Measurements from ENCODE around the gene MTCH1.
"Not testable (repeated sequence)": the region's sequence is repeated elsewhere in the genome, so short reads cannot be mapped to it uniquely, and the experiment has no call there.

Gene MTCH1

GRCh38 chr6:36954262-36954931, 31.6 kb downstream of the MTCH1 start, which contains the start of gene PI16:
Gene PI16 (plus strand): TSS chr6:36954738. CDS start chr6:36954761, 23 bp downstream.
- no peak for DNase-seq (ENCODE audit: low read depth in 1 of 2, low spot score in 1 of 2)

DNA sequence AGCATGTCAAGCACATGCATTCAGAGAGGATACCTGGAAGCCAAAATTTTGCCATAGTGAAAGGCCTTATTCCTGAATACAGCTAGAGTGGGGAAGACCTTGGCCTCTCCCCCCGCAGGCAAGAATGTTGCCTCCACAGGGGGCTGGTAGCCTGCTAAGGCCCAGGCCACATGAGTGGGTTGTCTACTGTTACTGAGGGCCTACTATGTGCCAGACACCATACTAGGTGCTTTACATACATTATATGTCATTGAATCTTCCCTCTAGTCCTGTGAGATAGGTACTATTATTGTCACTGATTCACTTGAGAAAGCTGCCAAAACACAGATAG, 32.1 kb downstream of the MTCH1 start:
- DNase-seq (ENCODE audit: low read depth in 1 of 2, low spot score in 1 of 2) = no peak

- no peak for DNase-seq (ENCODE audit: low read depth in 1 of 2, low spot score in 1 of 2)
These were observed 36.4 kb downstream of the MTCH1 start for GRCh38 chr6:36949636-36950035.

GRCh38 chr6:36949076-36949475, 36.9 kb downstream of the MTCH1 start:
- DNase-seq (ENCODE audit: low read depth in 1 of 2, low spot score in 1 of 2) = not testable (repeated sequence)

GRCh38 chr6:36947570-36948351, 38.2 kb downstream of the MTCH1 start:
- DNase-seq (ENCODE audit: low read depth in 1 of 2, low spot score in 1 of 2) = no peak

DNA sequence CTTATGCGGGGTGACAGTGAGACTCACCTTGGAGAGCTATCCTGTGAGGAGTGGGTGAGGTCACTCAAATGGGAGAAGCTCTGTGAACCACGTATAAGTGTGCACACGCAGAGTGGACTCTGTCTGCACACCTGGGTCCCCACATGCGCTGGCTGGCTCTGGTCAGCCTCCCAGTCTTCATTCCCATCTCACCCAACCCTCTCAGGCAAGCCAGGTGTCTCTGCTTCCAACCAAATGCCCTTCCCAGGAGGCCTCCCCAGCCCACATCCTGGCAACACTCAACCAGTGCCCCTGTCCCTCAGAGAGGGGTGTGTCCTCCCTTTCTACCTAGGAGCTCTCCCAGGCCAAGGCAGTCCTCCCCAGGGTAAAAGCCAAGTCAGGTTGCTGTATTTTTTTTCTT, 39.5 kb downstream of the MTCH1 start:
- DNase-seq (ENCODE audit: low read depth in 1 of 2, low spot score in 1 of 2) = no peak

GRCh38 chr6:36945301-36945700, 40.7 kb downstream of the MTCH1 start:
- no peak for DNase-seq (ENCODE audit: low read depth in 1 of 2, low spot score in 1 of 2)

GRCh38 chr6:36944650-36945049, 41.3 kb downstream of the MTCH1 start:
- DNase-seq (ENCODE audit: low read depth in 1 of 2, low spot score in 1 of 2) = no peak

GRCh38 chr6:36942329-36942728, 43.7 kb downstream of the MTCH1 start:
- DNase-seq (ENCODE audit: low read depth in 1 of 2, low spot score in 1 of 2) = not testable (repeated sequence)

DNA sequence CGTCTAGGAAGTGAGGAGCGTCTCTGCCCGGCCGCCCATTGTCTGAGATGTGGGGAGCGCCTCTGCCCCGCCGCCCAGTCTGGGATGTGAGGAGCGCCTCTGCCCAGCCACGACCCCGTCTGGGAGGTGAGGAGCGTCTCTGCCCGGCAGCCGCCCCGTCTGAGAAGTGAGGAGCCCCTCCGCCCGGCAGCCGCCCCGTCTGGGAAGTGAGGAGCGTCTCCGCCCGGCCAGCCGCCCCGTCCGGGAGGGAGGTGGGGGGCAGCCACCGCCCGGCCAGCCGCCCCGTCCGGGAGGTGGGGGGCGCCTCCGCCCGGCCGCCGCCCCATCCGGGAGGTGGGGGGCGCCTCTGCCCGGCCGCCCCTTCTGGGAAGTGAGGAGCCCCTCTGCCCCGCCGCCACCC, 44.4 kb downstream of the MTCH1 start:
- DNase-seq (ENCODE audit: low read depth in 1 of 2, low spot score in 1 of 2) = not testable (repeated sequence)

DNA sequence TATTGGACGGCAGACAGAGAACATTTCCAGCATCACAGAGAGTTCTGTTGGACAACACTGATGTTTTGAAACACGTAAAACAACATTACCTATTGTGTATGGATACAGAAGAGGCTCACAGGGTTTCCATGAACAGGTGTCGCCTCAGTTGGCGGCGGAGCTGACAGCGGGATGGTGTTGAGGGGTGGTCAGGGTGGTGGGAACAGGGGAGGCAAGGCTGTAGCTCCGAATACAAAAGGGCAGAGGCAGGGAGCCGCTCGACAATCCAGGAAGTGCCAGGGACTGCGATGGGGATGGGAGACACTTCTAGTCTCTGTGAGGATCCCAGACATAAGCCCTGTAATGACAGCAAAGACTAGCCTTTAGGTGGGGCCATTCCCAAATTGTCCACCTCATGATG, 46.0 kb downstream of the MTCH1 start:
- no peak for DNase-seq (ENCODE audit: low read depth in 1 of 2, low spot score in 1 of 2)

- not testable (repeated sequence) for DNase-seq (ENCODE audit: low read depth in 1 of 2, low spot score in 1 of 2)
These were observed 47.0 kb downstream of the MTCH1 start for GRCh38 chr6:36939005-36939404.

DNA sequence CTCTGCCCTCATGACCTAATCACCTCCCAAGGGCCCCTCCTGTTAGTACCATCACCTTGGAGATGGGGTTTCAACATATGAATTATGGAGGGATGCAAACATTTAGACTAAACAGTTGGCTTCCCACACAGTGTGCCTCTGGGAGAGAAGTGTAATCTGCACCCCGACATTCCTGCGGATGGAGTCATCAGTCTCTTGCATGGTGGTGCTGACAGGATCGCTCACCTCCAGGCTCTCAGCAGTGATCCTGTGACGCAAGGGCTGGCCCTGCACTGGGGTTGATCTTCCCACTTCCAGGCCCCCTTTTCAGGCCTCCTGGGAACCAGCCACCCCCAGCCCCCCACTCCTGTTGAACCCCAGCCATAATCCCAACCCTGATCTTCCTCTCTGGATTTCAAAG, 47.5 kb downstream of the MTCH1 start:
- DNase-seq (ENCODE audit: low read depth in 1 of 2, low spot score in 1 of 2) = no peak

GRCh38 chr6:36937896-36938295, 48.1 kb downstream of the MTCH1 start:
- DNase-seq (ENCODE audit: low read depth in 1 of 2, low spot score in 1 of 2) = no peak

GRCh38 chr6:36936824-36937223, 49.2 kb downstream of the MTCH1 start:
- DNase-seq (ENCODE audit: low read depth in 1 of 2, low spot score in 1 of 2) = no peak

DNA sequence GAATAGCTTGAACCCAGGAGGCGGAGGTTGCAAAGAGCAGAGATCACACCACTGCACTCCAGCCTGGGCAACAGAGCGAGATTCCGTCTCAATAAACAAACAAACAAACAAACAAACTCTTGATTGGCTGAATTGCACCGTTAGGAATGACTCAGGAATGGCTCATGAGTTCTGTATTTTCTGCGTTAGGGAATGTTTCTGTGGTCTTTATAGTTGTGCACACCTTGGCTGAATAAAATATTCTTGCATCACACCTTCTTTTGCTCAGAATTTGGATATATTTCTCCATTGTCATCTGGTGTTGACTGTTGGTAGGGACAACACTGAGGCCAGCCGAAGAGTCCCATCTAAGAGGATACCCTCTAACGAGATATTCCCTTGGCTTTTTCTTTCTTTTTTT, 51.1 kb downstream of the MTCH1 start:
- DNase-seq (ENCODE audit: low read depth in 1 of 2, low spot score in 1 of 2) = no peak

- no peak for DNase-seq (ENCODE audit: low read depth in 1 of 2, low spot score in 1 of 2)
These were observed 52.5 kb downstream of the MTCH1 start for GRCh38 chr6:36933519-36933918.

- DNase-seq (ENCODE audit: low read depth in 1 of 2, low spot score in 1 of 2) = no peak
These were observed 52.9 kb downstream of the MTCH1 start for GRCh38 chr6:36933102-36933501.

DNA sequence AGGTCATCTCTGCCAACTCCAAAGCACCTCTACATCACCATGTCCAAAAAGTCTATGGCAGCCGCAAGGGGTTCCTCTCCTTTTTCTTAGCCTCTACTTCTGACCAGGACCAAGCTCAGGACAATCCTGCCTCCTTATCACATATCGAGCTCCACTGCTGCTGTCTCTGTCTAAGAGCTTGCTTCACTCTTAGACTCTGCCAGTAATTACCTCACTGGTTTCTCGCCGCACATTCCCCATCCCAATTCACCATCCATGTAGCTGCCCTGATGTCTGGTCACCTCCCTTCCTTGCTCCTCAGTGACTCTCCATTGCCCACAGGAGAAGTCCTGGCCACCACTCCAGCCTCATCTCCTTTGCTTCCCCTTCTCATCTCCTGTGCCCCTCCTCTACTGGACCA, 55.5 kb downstream of the MTCH1 start:
- DNase-seq (ENCODE audit: low read depth in 1 of 2, low spot score in 1 of 2) = no peak

DNA sequence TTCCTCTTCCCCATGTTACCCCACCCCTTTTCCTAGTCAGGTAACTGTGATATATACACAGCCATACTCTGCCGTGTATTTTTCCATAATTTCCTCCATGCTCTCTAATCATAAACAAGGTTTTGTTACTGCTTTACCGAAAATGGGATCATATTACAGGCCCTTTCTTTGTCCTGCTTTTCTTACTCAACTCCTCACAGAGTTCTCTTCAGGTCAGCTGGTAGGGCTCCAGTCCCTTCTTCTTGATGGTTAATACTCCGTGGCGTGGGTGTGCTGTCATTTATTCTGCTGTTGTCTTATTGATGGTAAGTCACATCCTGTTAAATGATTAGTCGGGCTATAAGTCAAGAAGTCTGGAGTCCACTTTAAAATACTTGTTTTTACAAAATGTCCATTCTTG, 56.4 kb downstream of the MTCH1 start:
- no peak for DNase-seq (ENCODE audit: low read depth in 1 of 2, low spot score in 1 of 2)

GRCh38 chr6:36929152-36929551, 56.8 kb downstream of the MTCH1 start:
- DNase-seq (ENCODE audit: low read depth in 1 of 2, low spot score in 1 of 2) = no peak

DNA sequence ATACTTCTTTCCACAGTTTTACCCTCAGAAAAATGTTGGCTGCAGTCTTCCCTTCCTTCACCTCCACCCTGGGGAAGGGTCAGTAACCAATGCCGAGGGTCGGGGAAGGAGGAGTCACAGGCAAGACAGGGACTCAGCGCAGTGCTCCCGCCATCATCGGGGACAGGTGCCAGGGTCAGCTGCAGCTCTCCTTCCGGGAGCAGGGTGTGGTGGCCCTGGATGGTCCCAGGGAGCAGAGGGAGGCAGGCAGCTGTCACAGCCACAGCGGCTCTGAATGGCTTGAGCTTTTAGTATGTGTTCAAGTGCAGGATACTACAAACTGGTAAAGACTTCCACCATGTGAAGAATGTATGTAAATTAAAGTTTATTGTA, 57.5 kb downstream of the MTCH1 start:
- DNase-seq (ENCODE audit: low read depth in 1 of 2, low spot score in 1 of 2) = no peak

Measured in activated CD4-positive, alpha-beta T cell treated with anti-CD3 and anti-CD28 coated beads, Interleukin-2, amount 50 U/mL, for 24 hours (primary cell).